H1 (cell line): Measurements from ENCODE around the gene KLF5. TPM values are rescaled to one million over a fixed set of nuclear protein-coding genes. Genes with fewer than 3 reads are reported as not detected.

Experiments used
- ASH2L ChIP-seq: fragments of 200-600, 300-600 bp; sonication (generic); IDR thresholded peaks from one replicate; pipeline ENCODE4 v1.7.1; 2017; ENCODE audit warnings: low read length
- BCL11A ChIP-seq, 2 experiments: IDR thresholded peaks; one replicate each; pipeline ENCODE4 v1.6.1; 2011; ENCODE audit warnings: low read depth in 2 of 2, low read length in 2 of 2, mild to moderate bottlenecking in 2 of 2
- CHD2 ChIP-seq: IDR thresholded peaks from 2 replicates; pipeline ENCODE4 v1.6.1; 2012; ENCODE audit warnings: low read length, improper control_type of control experiment
- CTBP2 ChIP-seq: IDR thresholded peaks from 2 replicates; pipeline ENCODE4 v1.7.0; 2011; ENCODE audit warnings: borderline replicate concordance, mild to moderate bottlenecking, moderate library complexity, mixed read lengths, low read length; ENCODE audit not compliant: insufficient read depth, insufficient read length
- JUN ChIP-seq: IDR thresholded peaks from 2 replicates; pipeline ENCODE4 v1.6.1; 2011; ENCODE audit warnings: low read depth, mild to moderate bottlenecking, improper control_type of control experiment, low read length
- JUND ChIP-seq: IDR thresholded peaks from 2 replicates; pipeline ENCODE4 v1.6.1; 2011; ENCODE audit warnings: mild to moderate bottlenecking, improper control_type of control experiment, low read length
- PHF8 ChIP-seq: fragments of 200-600 bp; sonication (generic); conservative IDR thresholded peaks from 2 replicates; pipeline ENCODE4 v1.7.1; 2012; ENCODE audit warnings: low read depth, mild to moderate bottlenecking, inconsistent platforms, low read length, moderate library complexity
- POLR2AphosphoS5 ChIP-seq: IDR thresholded peaks from 2 replicates; pipeline ENCODE4 v1.6.1; 2011; ENCODE audit warnings: low read depth, low read length
- POU5F1 ChIP-seq: IDR thresholded peaks from 2 replicates; pipeline ENCODE4 v1.6.1; 2011; ENCODE audit warnings: low read depth, mild to moderate bottlenecking, low read length, moderate library complexity
- RAD21 ChIP-seq, 2 experiments: IDR thresholded peaks in 1 of 2; conservative IDR thresholded peaks in 1 of 2; 2 replicates each; pipeline ENCODE4 v1.6.1; 2011; ENCODE audit warnings: low read depth in 2 of 2, low read length in 2 of 2, improper control_type of control experiment in 1 of 2, inconsistent platforms in 1 of 2, mild to moderate bottlenecking in 1 of 2, moderate library complexity in 1 of 2
- SIN3A ChIP-seq, 2 experiments: IDR thresholded peaks in 1 of 2; conservative IDR thresholded peaks in 1 of 2; 2 replicates each; pipeline ENCODE4 v1.6.1; 2011 to 2012; ENCODE audit warnings: low read length in 2 of 2, improper control_type of control experiment in 1 of 2, low read depth in 1 of 2, mild to moderate bottlenecking in 1 of 2
- SIRT6 ChIP-seq: IDR thresholded peaks from one replicate; pipeline ENCODE4 v1.7.1; 2012; ENCODE audit warnings: low read length, inconsistent platforms
- YY1 ChIP-seq: IDR thresholded peaks from 2 replicates; pipeline ENCODE4 v1.6.1; 2011; ENCODE audit warnings: low read depth, mild to moderate bottlenecking, low read length
- ZNF274 ChIP-seq: IDR thresholded peaks from 2 replicates; pipeline ENCODE4 v1.7.0; 2012; ENCODE audit warnings: low read length, borderline replicate concordance; ENCODE audit errors: extremely low read depth
- polyA plus RNA-seq, 7 experiments: library from polyadenylated mRNA; depleted of rRNA in 3 of 7; stranded (reverse) in 5 of 7; unstranded in 2 of 7; fragments of >200 nt in 5 of 7; fragments of 200-250 nt in 2 of 7; gene quantifications; 1 replicate in 5 of 7; 2 replicates in 1 of 7; 4 replicates in 1 of 7; pipeline versions ENCODE4 v1.2.1 to v1.2.3, GENCODE V29; 2011 to 2013; ENCODE audit warnings: missing spikeins in 2 of 7, mixed read lengths in 2 of 7
- total RNA-seq: library from RNA; stranded (reverse); fragmentation: NEBNext Ultra II Directional; extraction: Animal tissue kit (Norgen Biotek cat#: 25700); gene quantifications from 2 replicates; pipeline ENCODE4 v1.2.1, GENCODE V29; 2021
- TF ChIP-seq, protein P1 (sequence below): IDR thresholded peaks from 2 replicates; pipeline ENCODE4 v1.6.1; 2011; ENCODE audit warnings: low read length, improper control_type of control experiment
- TF ChIP-seq, protein P2 (sequence below): IDR thresholded peaks from 2 replicates; pipeline ENCODE4 v1.6.1; 2012; ENCODE audit warnings: low read length, inconsistent platforms

Gene KLF5
- total and polyA plus RNA-seq, 2 of the 8 experiments (the other 6 are each of a cell fraction or from before 2014, with no cell fraction given), result 1.2 to 2.3 TPM

DNA sequence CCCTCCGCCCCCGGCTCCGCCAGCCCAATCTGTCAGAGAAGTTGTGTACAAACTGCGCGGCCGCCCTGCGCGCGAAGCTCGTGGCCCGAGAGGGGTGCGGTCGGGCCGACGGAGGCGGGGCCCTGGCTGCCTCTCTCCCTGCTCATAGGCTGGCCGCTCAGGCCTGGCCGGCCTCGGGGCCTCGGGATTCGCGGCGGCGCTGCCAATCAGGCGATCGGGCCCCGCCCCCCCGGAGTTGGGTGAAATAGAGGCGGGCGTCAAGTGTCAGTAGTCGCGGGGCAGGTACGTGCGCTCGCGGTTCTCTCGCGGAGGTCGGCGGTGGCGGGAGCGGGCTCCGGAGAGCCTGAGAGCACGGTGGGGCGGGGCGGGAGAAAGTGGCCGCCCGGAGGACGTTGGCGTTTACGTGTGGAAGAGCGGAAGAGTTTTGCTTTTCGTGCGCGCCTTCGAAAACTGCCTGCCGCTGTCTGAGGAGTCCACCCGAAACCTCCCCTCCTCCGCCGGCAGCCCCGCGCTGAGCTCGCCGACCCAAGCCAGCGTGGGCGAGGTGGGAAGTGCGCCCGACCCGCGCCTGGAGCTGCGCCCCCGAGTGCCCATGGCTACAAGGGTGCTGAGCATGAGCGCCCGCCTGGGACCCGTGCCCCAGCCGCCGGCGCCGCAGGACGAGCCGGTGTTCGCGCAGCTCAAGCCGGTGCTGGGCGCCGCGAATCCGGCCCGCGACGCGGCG, at the start of gene KLF5 (continued):
- TF ChIP-seq, protein P1, sequence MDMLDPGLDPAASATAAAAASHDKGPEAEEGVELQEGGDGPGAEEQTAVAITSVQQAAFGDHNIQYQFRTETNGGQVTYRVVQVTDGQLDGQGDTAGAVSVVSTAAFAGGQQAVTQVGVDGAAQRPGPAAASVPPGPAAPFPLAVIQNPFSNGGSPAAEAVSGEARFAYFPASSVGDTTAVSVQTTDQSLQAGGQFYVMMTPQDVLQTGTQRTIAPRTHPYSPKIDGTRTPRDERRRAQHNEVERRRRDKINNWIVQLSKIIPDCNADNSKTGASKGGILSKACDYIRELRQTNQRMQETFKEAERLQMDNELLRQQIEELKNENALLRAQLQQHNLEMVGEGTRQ, result no peak
- TF ChIP-seq CTBP2 (no peak), PHF8 (peak; percentile 51; the same call in 1 of the 2 replicates), POLR2AphosphoS5 (no peak), SIN3A (conservative IDR thresholded peaks at IDR 0.05 in 1 of 2, IDR thresholded peaks at IDR 0.05 in 1 of 2; ENCODE audit: low read depth in 1 of 2, low read length in 2 of 2) (peak in 1 of 2 experiments; percentile 6; a peak in 2 of 4 replicates), RAD21 (IDR thresholded peaks at IDR 0.05 in 1 of 2, conservative IDR thresholded peaks at IDR 0.05 in 1 of 2; ENCODE audit: low read depth in 2 of 2, low read length in 2 of 2) (no peak), JUN (no peak), YY1 (no peak), POU5F1 (no peak), ZNF274 (no peak), ASH2L (peak; percentile 89), SIRT6 (no peak), BCL11A (IDR thresholded peaks at IDR 0.05; ENCODE audit: low read depth in 2 of 2, low read length in 2 of 2) (no peak), CHD2 (peak; percentile 90), JUND (no peak)
- TF ChIP-seq, protein P2, sequence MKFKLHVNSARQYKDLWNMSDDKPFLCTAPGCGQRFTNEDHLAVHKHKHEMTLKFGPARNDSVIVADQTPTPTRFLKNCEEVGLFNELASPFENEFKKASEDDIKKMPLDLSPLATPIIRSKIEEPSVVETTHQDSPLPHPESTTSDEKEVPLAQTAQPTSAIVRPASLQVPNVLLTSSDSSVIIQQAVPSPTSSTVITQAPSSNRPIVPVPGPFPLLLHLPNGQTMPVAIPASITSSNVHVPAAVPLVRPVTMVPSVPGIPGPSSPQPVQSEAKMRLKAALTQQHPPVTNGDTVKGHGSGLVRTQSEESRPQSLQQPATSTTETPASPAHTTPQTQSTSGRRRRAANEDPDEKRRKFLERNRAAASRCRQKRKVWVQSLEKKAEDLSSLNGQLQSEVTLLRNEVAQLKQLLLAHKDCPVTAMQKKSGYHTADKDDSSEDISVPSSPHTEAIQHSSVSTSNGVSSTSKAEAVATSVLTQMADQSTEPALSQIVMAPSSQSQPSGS, result no peak
